AG04449 (cell line): Measurements from ENCODE around the gene CPT1A.

Experiments used
- CTCF ChIA-PET: fragments of 350-600 bp; formaldehyde crosslinking; extraction: SDS; loops from one replicate; lab custom pipeline; 2021; ENCODE audit warnings: antibody characterized with exemption; lab: Yijun Ruan, JAX
- POLR2A ChIA-PET: fragments of 400-600, 350-600 bp; formaldehyde crosslinking; extraction: SDS; loops from one replicate; lab custom pipeline; 2020; ENCODE audit warnings: antibody characterized with exemption, inconsistent platforms; lab: Yijun Ruan, JAX
- DNase-seq: peaks from one replicate; pipeline ENCODE4 v3.0.0-alpha.2; 2010; ENCODE audit warnings: low read depth, low spot score
- H3K4me3 ChIP-seq: 2 replicates; pipeline ENCODE4 v1.5.1; 2011; ENCODE audit warnings: low read depth, mild to moderate bottlenecking, control low read depth, low read length
- TF ChIP-seq, protein P1 (sequence below): IDR thresholded peaks from one replicate; pipeline ENCODE4 v1.5.1; 2011; ENCODE audit warnings: mild to moderate bottlenecking, moderate library complexity, low read length, control low read depth, inconsistent platforms; ENCODE audit not compliant: insufficient read depth; ENCODE audit errors: missing control alignments

CPT1A gene

DNA sequence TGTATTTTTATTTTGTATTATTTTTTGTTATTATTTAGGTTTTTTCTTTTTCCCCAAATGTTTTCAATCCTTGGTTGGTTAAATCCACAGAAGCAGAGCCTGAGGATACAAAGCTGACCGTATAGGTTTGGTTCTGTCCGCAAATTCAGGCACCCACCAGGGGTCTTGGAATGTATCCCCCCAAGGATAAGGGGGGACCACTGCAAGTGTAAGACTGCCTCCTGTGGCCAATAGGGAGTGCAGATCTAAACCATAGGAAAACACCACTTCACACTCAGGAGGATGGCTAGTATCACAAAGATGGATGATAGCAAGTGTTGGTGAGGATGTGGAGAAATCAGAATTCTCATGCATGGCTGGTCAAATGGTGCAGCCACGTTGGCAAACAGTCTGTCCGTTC, 20.0 kb downstream of the CPT1A start:
- ChIA-PET POLR2A (no interaction called here), CTCF (interaction anchor here (0.7 kb wide), 1 partner anchor 24 kb away, joined by 3 read pairs; no protein-coding TSS in a partner anchor)
- no peak for DNase-seq
- H3K4me3 ChIP-seq = no peak overlapping the region
- TF ChIP-seq, protein P1, sequence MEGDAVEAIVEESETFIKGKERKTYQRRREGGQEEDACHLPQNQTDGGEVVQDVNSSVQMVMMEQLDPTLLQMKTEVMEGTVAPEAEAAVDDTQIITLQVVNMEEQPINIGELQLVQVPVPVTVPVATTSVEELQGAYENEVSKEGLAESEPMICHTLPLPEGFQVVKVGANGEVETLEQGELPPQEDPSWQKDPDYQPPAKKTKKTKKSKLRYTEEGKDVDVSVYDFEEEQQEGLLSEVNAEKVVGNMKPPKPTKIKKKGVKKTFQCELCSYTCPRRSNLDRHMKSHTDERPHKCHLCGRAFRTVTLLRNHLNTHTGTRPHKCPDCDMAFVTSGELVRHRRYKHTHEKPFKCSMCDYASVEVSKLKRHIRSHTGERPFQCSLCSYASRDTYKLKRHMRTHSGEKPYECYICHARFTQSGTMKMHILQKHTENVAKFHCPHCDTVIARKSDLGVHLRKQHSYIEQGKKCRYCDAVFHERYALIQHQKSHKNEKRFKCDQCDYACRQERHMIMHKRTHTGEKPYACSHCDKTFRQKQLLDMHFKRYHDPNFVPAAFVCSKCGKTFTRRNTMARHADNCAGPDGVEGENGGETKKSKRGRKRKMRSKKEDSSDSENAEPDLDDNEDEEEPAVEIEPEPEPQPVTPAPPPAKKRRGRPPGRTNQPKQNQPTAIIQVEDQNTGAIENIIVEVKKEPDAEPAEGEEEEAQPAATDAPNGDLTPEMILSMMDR = no peak

GRCh38 chr11:68819362-68819761, 22.4 kb downstream of the CPT1A start:
- no peak for DNase-seq
- TF ChIP-seq, protein P1 = no peak
- ChIA-PET CTCF (interaction anchor here (0.7 to 1.5 kb wide), 5 partner anchors 8 to 25 kb away, joined by 3 to 4 read pairs (median 3); no protein-coding TSS in a partner anchor), POLR2A (no interaction called here)
- H3K4me3 ChIP-seq = no peak overlapping the region

DNA sequence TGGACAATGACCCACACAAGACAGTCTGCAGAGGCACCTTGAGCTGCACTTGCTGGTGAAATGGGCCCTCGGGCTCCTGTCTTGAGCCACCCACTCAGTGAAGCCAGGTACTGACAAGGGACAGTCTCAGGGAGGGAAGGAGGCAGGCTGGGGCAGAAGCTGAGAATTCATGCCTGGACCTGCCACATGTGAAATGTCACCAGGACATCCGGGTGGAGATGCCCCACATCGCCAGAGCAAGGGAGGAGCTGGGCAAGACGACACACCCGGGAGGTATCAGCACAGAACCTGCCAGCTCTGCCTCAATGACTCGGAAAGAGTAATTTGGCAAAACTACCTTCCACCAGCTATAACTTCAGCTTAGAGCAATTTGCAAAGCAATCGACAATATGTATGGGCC, 23.5 kb downstream of the CPT1A start:
- no peak overlapping the region for H3K4me3 ChIP-seq
- TF ChIP-seq, protein P1 = no peak
- POLR2A ChIA-PET = no interaction called here
- no peak for DNase-seq
- CTCF ChIA-PET = interaction anchor here (1.3 to 1.5 kb wide), 2 partner anchors 20 to 24 kb away, joined by 3 read pairs; no protein-coding TSS in a partner anchor

- TF ChIP-seq, protein P1 = no peak
- CTCF ChIA-PET = interaction anchor here (1.5 kb wide), 1 partner anchor 21 kb away, joined by 3 read pairs; no protein-coding TSS in a partner anchor
- no peak overlapping the region for H3K4me3 ChIP-seq
- POLR2A ChIA-PET = no interaction called here
- DNase-seq = no peak
These were observed 24.2 kb downstream of the CPT1A start for GRCh38 chr11:68817554-68817953.

GRCh38 chr11:68816917-68817419, 24.7 kb downstream of the CPT1A start:
- TF ChIP-seq, protein P1 = no peak
- CTCF ChIA-PET = no interaction called here
- no peak for DNase-seq
- no peak overlapping the region for H3K4me3 ChIP-seq
- POLR2A ChIA-PET = no interaction called here

- H3K4me3 ChIP-seq = no peak overlapping the region
- POLR2A ChIA-PET = no interaction called here
- CTCF ChIA-PET = no interaction called here
- TF ChIP-seq, protein P1 = no peak
- DNase-seq = no peak
These were observed 25.4 kb downstream of the CPT1A start for GRCh38 chr11:68816251-68816776.
